Stimulated activated CD4-positive, alpha-beta T cell treated with anti-CD3 and anti-CD28 coated beads, Interleukin-15, amount 100 ng/mL, for 1 hour (primary cell): ENCODE data around the gene SFRP2.

Experiments
- DNase-seq, 2 donors: peaks; one replicate each; pipeline ENCODE4 v3.0.0-alpha.2; 2020; ENCODE audit warnings: low read depth in 1 of 2, low spot score in 1 of 2

The SFRP2 gene

DNA sequence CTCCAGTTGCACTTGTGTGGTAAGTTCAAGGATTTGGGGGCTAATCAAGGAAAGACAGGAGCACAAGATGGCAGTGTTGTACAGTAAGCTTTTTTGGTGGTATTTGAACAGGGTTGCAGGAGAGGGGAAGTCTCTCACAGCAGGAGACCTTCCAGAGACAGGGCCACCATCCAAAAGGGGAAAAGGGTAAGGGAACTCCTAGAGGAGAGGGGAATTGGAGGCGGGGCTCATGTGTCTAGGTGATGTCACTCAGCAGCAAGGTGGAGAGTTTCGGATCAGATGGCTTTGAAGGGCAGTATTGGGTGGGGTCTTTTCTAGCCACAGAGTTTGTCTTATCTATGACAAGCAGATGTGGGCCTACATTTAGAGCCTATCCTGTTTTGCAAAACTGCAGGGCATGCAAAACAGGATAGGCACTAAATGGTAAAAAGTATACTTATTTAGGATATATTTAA, 15.6 kb downstream of the SFRP2 start:
- DNase-seq: no peak

DNA sequence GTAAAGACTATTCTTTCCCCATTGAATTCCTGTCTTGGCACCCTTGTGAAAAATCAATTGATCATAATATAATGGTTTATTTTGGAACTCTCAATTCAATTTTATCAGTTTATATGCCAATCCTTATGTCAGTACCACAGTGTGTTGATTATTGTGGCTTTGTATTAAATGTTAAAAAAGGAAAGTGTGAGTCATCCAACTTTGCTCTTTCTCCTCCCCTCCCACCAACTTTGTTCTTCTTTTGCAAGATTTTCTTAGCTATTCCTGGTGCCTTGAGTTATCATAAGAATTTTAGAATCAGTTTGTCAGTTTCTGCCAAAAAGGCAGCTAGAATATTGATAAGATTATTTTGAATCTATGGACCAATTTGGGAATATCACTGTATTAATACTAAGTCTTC, 17.8 kb downstream of the SFRP2 start:
- DNase-seq: no peak

DNA sequence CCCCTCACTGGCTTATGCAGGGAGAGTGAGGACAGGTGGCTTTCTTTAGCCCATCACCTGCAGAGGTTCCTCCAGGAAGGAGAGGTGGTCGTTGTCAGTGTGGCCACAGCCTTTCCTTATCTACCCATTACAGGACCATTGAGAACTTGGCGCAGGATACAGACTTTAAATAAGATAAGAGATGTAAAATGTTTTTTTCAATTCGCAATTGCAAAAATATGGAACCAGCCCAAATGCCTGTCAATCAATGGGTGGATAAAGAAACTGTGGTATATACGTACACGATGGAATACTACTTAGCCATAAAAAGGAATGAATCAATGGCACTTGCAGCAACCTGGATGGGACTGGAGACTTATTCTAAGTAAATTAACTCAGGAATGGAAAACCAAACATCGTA, 22.1 kb downstream of the SFRP2 start:
- no peak for DNase-seq

DNA sequence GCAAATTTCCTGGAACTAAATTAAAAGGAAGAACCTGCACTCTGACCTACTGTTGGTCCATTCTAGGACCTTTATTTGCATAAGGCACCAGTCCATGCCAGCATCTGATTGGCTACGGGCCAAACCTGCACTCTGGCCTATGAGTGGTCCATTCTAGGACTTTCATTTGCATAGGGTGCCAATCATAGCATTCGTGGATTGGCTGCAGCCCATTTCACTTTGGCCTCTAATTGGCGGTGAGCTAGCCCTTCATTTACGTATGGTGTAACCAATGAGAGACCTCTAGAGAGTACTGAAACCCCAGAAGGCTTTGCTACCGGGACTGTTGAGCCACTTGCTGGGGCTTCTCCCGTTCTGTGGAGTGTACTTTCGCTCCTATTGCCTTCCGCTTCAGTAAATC, 23.0 kb downstream of the SFRP2 start:
- DNase-seq: no peak

DNA sequence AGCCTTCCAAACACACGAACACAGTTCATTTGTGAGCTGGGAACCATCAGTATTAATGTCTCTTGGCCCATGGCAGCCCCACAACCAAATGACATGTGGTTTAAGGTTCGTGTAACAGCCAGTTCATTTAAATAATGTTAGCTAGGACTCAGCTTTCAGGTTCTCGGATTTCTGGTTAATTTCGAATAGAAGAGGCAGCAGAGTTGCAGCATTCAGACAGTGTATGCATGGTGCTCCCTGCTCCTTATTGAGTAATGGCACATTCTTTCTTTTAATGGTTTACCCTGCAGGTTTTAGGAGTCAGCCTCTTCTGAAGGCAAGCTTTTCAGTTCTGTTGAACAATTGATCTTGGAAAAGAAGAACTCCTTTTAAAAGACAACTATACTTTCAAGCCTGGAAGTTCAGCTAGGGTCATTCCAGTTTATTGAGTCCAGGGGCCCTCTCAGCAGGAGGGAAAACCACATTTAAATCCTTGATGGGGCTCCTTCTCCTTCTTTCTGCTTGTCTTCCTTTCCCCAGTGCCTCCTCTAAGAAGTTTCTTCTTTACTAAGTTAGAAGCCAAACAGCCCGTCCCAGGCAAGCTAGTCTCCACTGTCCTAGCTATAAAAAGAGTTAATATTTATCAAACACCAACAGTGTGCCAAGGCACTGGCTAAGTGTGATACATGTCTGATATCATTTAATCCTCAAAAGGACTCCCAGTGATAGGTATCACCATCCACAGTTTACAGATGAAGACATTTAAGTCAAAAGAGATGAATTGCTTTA, 24.1 kb downstream of the SFRP2 start:
- no peak for DNase-seq

DNA sequence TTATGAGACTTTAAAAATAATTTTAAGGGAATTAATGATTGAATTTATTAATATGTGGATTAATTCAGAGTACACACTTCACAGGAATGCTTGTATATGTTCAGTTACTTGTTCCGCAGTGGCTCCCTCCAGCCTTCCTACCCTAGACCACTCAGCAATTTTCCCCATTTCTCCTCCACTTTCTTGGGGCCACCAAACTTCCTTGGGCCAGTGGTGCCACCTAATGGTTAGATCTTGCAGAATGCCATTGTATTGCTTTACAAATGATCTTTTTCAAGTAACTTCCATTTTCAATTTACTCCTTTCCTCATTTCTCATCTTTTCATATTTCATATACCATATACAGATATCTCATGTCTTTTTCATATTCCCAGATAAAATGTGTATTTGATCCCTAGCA, 25.5 kb downstream of the SFRP2 start:
- no peak for DNase-seq

DNA sequence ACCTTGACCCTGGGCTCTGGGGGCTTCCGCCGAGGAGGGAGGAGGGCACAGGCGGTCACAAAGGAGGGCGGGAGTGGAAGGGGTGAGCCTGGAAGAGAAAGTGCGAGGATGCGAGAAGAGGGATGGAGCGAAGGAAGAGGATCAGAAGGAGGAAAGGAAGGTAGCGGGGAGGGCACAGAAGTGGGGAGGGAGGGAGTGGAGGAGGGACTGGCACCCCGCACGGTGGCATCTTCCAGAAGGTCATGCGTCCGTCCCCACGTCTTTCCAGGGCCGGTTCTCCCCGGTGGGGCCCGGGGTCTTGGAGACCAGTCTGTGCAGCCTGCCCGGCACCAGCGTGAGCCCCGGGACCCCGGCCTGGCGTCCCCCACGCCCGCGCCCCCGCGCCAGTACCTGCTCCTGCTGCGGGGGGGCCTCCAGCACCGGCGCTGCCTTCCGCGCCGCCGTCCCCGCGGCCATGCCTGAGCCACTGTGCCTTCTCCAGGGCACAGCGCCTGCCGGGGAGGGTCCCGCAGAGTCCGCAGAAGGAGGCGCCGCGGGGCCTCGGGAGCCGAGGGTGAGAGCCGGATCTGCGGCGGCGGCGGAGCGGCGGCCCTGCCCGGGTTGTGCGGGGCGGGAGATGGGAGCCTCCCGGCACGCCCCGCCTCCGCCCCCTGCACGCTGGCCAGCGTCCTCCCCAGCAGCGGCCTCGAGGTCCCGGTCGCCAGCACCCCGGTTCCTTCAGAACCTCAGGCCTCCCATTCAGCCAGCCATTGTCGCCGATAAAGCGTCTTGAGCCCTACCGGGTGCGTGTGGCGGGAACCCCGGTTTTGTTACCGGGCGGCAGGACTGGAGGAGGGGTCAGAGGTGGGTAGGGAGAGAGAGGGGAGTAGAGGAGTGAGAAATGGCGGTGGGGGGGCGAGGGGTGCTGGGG, 29.2 kb downstream of the SFRP2 start, which contains the start of gene RNF175:
TSS of gene RNF175 (minus strand) at position 618 of the 910 bp plus-strand sequence. CDS start at position 456, 162 bp downstream.
- peak in 1 of 2 donors; percentile 12 for DNase-seq

DNA sequence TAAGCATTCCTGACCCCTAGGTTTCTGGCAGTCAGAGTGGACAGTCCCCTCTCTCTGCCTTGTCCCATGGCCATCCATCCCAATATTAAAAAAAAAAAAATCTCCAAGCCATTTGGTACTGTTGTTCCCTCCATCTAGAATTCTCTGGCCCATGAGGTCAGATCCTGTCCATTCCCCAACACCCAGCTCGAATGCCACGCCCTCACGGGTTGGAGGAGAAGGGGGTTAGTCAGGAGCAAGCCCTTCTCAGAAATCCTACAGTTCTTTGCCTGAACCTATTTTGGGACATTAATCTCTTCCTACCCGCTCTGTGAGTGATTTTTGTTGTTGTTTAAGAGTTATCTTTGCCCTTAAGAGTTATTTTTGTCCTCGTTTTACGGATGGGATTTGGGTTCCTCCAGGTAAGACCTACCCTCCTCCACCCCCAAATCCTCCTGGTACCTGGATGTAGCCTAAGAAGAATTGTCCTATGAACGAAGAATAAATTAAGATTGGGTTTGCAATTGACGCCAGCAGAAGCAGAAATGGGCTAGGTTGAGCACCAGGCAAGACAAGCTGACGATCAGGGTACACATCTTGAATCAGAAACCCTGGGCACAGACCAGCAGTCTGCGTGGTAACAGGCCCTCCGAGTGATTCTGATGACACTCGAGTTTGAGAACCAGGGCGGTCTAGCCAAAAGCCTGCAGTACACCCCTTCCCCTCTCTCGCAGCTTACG, 30.0 kb downstream of the SFRP2 start:
- DNase-seq: no peak

DNA sequence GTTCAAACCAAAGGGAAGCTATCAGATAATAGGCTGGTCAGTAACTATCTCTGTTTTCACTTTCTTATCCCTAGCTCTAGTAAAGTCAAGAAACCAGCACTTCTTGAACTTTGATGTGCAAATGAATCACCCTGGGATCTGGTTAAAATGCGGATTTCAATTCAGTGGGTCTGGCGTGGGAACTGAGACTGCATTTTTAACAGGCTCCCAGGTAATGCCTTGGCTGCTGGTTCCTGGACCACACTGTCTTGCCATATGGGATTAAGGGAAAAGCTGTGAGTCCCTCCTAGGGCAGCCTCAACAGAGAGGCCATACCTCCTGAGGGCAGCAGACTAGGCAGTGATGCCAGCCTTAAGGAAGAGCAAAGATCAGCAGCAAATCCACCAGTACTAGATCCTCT, 30.7 kb downstream of the SFRP2 start:
- DNase-seq: no peak

DNA sequence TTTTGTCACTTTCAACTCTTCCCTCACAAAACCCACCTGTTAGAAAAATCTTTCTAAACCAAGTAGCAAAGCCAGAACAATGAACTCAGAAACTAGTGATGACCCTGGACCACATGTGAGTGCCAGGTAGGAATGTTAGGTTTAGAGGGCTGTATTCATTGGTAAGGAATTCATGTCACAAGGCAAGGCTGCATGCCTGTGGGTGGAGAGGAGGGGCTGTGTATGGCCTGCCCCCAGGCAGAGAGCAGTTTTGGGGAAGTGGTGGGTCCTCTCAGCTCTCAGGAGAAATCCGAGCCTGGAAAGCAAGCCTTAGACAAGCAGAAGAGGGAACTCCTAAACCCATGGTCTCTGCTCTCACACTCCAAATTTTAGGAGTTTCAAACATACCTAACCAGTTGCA, 31.5 kb downstream of the SFRP2 start:
- DNase-seq: no peak

DNA sequence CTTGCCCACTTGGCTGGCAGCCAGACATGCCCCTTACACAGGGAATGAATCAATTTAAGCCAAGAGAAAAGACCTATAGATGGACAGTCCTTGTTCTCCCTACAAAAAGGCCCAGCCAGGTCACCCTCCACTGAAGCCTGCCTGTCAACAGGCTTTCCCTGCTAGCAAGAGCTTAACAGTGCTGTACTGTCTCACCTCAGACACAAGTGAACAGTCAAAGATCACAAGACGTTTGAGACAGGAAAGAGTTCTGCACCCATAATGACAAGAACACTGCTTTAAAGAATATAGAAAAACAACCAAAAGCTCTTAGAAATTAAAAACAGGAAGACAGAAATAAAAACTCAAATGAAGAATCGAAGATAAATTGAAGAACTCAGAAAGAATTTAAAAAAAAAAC, 33.7 kb downstream of the SFRP2 start:
- no peak for DNase-seq

DNA sequence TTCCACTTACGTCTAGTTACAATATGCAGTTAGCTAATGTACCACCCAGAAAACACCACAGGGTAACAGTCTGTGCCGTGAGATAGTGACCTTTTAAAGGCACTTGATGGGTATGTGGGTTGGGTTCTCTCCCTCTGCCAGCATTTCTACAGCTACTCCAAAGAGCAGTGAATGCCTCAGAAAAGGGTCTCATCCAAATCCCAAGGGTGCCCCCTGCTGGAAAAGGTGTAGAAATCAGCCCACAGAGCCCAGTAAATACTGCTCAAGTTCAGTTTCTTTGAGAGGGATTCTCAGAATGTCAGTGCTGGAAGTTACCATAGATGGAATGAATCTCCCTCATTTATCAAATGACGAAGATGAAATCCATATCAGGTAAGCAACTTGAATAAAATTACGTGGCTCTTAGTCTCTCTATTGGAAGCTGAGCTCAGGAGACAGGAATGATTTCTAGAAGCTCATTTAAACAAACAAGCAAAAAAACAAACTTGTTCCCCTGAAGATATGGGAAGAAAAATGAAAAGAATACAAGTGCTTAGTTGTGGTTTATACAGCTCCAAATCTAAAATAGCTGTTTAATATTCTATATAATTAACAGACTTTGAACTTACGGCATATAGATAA, 38.6 kb downstream of the SFRP2 start:
- no peak for DNase-seq

DNA sequence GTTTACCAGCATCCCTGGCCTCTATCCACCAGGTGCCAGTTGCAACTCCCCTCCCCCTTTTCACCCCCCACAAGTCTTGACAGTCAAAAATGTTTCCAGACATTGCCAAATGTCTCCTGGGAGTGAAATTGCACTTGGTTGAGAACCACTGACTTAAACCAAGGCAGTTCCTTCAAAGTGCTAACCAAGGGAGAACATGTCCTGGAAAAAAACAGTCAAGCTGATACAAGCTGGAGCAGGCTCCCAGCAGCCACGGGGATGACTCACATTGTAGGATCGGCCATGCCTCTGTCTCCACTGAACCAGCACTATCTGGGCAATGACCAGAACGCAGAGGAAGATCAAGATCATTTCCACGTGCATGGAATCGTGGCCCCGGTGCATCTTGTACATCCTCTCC, 40.5 kb downstream of the SFRP2 start:
- DNase-seq: no peak

DNA sequence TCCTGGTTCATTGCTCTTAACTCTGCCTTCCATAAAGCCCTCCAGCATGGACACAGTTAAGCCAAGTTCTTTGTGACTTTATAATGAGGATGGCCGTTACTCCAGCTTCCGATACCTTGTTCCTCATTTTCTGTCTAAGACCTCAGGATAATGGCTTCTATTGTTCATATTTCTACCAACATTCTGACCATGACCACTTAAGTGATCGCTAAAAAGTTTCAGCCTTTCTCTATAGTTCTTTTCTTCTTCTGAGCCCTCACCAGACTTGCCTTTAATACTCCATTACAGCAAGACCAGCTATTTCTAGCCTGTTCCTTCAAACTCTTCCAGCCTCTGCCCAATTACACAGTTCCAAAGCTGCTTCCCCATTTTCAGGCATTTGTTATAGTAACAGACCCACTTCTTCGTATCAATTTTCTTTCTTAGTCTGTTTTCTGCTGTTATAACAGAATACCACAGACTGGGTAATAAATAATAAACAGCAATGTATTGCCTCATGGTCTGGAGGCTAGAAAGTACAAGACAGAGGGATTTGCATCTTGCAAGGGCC, 41.4 kb downstream of the SFRP2 start:
- no peak for DNase-seq

DNA sequence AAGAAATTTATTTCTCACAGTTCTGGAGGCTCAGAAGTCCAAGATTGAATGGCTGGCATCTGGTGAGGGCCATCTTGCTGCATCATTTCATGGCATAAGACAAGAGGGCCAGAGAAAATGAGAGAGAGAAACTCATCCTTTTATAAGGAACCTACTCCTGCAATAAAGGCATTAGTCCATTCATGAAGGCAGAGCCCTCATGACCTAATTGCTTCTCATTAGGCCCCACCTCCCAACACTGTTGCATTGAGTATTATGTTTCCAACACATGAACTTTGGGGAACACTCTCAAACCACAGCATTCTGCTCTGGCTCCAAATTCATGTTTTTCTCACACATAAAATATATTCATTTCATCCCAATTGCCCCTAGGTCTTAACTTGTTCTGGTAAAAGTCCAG, 43.2 kb downstream of the SFRP2 start:
- DNase-seq: no peak

DNA sequence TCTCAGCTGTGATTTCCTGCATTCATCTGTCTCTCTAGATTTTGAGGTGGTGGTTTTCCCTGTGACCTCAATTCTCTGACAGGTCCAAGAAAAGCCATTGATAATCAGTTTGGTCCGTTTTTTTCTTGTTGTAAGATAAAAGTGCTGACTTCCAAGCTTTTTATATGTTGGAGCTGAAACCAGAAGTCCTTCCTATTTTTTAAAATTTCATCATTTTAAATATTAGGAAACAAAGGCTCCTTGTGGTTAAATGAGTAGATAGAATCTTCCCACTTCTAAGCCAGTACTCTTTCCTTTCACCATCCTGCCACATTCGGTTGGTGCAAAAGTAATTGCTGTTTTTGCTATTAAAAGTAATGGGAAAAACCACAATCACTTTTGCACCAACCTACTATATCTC, 47.3 kb downstream of the SFRP2 start:
- no peak for DNase-seq

DNA sequence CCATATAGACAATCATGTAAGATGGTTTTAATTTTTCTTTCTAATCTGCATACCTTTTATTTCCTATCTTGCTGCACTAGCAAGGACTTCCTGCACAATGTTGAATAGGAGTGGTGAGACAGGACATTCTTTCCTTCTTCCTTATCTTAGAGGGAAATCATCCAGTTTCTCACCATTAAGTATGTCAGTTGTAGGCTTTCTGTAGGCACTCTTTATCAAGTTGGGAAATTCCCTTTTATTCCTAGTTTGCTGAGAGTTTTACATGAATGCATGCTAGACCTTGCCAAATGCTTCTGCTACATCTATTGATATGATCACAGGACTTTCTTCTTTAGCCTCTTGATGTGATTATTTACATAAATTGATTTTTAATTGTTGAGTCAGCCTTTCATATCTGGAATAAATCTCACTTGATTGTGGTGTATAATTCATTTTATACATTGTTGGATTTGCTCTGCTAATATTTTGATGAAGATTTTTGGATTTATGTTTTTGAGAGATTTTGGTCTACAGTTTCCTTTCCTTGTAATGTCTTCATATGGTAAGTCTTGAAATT, 52.9 kb downstream of the SFRP2 start:
- no peak for DNase-seq

DNA sequence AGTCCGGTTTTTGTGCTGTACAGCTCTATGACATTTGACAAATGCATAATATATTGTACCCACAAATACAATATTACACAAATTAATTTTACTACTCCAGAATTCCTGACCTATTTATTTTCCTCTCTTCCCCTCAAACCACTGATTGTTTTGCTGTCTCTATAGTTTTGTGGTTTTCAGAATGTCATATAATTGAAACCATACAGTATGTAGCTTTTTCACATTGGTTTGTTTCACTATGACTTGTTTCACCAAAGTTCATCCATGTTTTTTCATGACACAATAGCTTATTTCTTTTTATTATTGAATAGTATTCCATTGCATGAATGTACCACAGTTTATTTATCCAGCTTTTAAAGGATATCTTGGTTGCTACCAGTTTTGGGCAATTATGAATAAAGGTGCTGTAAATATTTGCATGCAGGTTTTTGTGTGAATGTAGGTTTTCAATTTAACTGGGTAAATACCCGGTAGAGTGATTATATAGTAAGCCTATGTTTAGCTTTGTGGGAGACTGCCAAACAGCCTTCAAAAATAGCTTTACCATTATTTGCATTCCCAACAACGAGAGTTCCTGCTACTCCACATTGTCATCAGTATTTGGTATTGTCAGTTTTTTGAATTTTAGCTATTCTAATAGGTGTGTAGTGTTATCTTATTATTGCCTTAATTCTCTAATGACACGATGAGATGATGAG, 55.0 kb downstream of the SFRP2 start:
- DNase-seq: no peak

DNA sequence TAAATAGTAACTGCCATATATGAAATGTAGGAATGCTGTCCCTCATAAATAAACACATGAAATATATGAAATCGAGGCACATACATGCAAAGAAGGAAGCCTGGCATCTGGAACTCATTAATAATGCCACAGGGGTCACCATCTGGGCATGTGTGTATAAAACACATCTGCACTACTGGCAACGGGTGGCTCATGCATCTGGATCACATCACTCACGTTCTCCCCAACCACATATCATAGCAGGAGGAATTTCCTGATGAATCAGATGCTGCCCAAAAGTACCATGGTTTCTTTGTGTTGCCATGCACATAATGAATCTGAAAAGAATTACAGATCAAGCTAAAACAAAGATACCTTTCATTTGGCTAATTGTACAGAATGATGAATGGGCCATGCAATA, 57.6 kb downstream of the SFRP2 start:
- no peak for DNase-seq
